Measurements from ENCODE around the gene HSPBAP1. TPM values are rescaled to one million over a fixed set of nuclear protein-coding genes. Genes with fewer than 3 reads are reported as not detected.

The HSPBAP1 gene
- total RNA-seq, 1 donor from 2014 or later: 2.5 TPM

DNA sequence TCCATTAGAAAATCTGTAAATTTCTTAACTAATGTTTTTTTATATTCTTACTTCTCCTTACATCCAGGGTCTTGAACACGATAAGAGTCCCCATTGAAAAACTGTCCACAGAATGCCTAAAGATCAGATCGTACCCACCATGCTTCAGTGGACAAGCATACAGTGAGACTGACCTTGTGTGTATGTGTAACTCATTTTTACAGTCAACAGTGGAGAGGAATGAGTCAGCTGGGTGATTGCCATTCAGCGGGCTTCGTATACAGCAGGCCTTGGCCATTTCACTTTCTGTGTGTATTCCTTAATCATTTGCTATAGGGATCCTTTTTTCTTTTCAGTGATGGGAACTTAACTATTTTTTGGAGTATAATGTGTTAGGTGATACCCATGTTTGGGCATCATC, 102.4 kb downstream of the HSPBAP1 start:
- DNase-seq (ENCODE audit: low spot score): no peak

GRCh38 chr3:122690096-122690495, 103.5 kb downstream of the HSPBAP1 start:
- DNase-seq (ENCODE audit: low spot score): no peak
- ATAC-seq: no peak

More for the DNA sequence above, 102.4 kb downstream of the HSPBAP1 start:
- ATAC-seq: no peak

Other genes with a start within 250 kb of the HSPBAP1 start
- gene PARP9, start 229.5 kb downstream of the HSPBAP1 start, total RNA-seq: 39.0 TPM
- 31.1 TPM for gene DTX3L, start 229.5 kb downstream of the HSPBAP1 start, total RNA-seq
- 1.0 TPM for gene PARP15, start 216.2 kb downstream of the HSPBAP1 start, total RNA-seq
- 37.5 TPM for gene PARP14, start 113.0 kb downstream of the HSPBAP1 start, total RNA-seq
- 5.9 TPM for gene SLC49A4, start 1.2 kb upstream of the HSPBAP1 start, total RNA-seq
- 1.0 TPM for gene SEMA5B, start 233.9 kb upstream of the HSPBAP1 start, total RNA-seq